GM18873 (cell line): ENCODE data around the gene ZC3H11A.
"Not testable (repeated sequence)": the region's sequence is repeated elsewhere in the genome, so short reads cannot be mapped to it uniquely, and the experiment has no call there.

Experiments used
- ATAC-seq: cut with Tn5 transposase; IDR thresholded peaks from one replicate; pipeline ENCODE4 v1.9.1; 2021; ENCODE audit warnings: mild to moderate bottlenecking, moderate library complexity, moderate number of reproducible peaks; ENCODE audit not compliant: unreplicated experiment, low FRiP score

ZC3H11A gene

GRCh38 chr1:203795441-203796235 is at the start of gene ZC3H11A, which contains the start of gene ZBED6:
TSS of gene ZC3H11A (plus strand) at chr1:203795623. CDS start at chr1:203817071, 21,448 bp downstream.
TSS of gene ZBED6 (plus strand) at chr1:203795623. CDS start at chr1:203797523, 1,900 bp downstream.
- peak; percentile 95 for ATAC-seq

GRCh38 chr1:203746281-203746680 is 49.1 kb upstream of the ZC3H11A start:
- ATAC-seq = no peak

- no peak for ATAC-seq
These were observed 44.4 kb upstream of the ZC3H11A start for GRCh38 chr1:203751051-203751450.

GRCh38 chr1:203751618-203752361 is 43.6 kb upstream of the ZC3H11A start:
- ATAC-seq = not testable (repeated sequence)

GRCh38 chr1:203754455-203754864 is 41.0 kb upstream of the ZC3H11A start:
- ATAC-seq = peak; percentile 69

GRCh38 chr1:203756036-203756435 is 39.4 kb upstream of the ZC3H11A start:
- ATAC-seq = no peak

- ATAC-seq = not testable (repeated sequence)
These were observed 36.7 kb upstream of the ZC3H11A start for GRCh38 chr1:203758749-203759148.

- no peak for ATAC-seq
These were observed 34.9 kb upstream of the ZC3H11A start for GRCh38 chr1:203760506-203760905.

- not testable (repeated sequence) for ATAC-seq
These were observed 33.5 kb upstream of the ZC3H11A start for GRCh38 chr1:203761958-203762357.

- ATAC-seq = no peak
These were observed 31.9 kb upstream of the ZC3H11A start for GRCh38 chr1:203763505-203763904.

- no peak for ATAC-seq
These were observed 31.1 kb upstream of the ZC3H11A start for GRCh38 chr1:203764105-203765028.

GRCh38 chr1:203765029-203765837 is 30.2 kb upstream of the ZC3H11A start, which contains the start of gene LAX1:
TSS of gene LAX1 (plus strand) at chr1:203765183. CDS start at chr1:203765566, 383 bp downstream.
- ATAC-seq = peak; percentile 77

- no peak for ATAC-seq
These were observed 27.2 kb upstream of the ZC3H11A start for GRCh38 chr1:203768256-203768655.

- ATAC-seq = no peak
These were observed 25.7 kb upstream of the ZC3H11A start for GRCh38 chr1:203769505-203770343.

- ATAC-seq = no peak
These were observed 23.5 kb upstream of the ZC3H11A start for GRCh38 chr1:203771901-203772301.

GRCh38 chr1:203772836-203773235 is 22.6 kb upstream of the ZC3H11A start:
- no peak for ATAC-seq

- no peak for ATAC-seq
These were observed 18.8 kb upstream of the ZC3H11A start for GRCh38 chr1:203776636-203777035.

GRCh38 chr1:203777596-203777995 is 17.8 kb upstream of the ZC3H11A start:
- no peak for ATAC-seq

- ATAC-seq = no peak
These were observed 17.3 kb upstream of the ZC3H11A start for GRCh38 chr1:203778146-203778545.
